PC-9 (cell line): ENCODE results near the gene CAMTA1.

Experiments used
- EZH2 ChIP-seq: fragments of 200-600 bp; sonication (generic); IDR thresholded peaks from 2 replicates; pipeline ENCODE4 v1.8.0; 2017; ENCODE audit warnings: antibody characterized with exemption, low read depth
- TF ChIP-seq, protein P1 (sequence below): fragments of 200-600 bp; sonication (generic); conservative IDR thresholded peaks from 2 replicates; pipeline ENCODE4 v1.6.1; 2017; ENCODE audit warnings: mixed run types, antibody characterized with exemption, mild to moderate bottlenecking, moderate library complexity

GRCh38 chr1:7121622-7121988 is 336.4 kb downstream of the CAMTA1 start:
- TF ChIP-seq, protein P1, sequence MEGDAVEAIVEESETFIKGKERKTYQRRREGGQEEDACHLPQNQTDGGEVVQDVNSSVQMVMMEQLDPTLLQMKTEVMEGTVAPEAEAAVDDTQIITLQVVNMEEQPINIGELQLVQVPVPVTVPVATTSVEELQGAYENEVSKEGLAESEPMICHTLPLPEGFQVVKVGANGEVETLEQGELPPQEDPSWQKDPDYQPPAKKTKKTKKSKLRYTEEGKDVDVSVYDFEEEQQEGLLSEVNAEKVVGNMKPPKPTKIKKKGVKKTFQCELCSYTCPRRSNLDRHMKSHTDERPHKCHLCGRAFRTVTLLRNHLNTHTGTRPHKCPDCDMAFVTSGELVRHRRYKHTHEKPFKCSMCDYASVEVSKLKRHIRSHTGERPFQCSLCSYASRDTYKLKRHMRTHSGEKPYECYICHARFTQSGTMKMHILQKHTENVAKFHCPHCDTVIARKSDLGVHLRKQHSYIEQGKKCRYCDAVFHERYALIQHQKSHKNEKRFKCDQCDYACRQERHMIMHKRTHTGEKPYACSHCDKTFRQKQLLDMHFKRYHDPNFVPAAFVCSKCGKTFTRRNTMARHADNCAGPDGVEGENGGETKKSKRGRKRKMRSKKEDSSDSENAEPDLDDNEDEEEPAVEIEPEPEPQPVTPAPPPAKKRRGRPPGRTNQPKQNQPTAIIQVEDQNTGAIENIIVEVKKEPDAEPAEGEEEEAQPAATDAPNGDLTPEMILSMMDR, result no peak
- no peak for TF ChIP-seq EZH2
